OCI-LY1 (cell line): ENCODE data around the gene SMAD4.
"Not testable (repeated sequence)": the region's sequence is repeated elsewhere in the genome, so short reads cannot be mapped to it uniquely, and the experiment has no call there.

ENCODE experiments used
- CTCF ChIP-seq: fragments of 200-600 bp; sonication (generic), shearing (Covaris generic); IDR thresholded peaks from 2 replicates; pipeline ENCODE4 v1.5.1; 2017; ENCODE audit warnings: mild to moderate bottlenecking, antibody characterized with exemption, low read length, moderate library complexity, mixed read lengths
- EZH2 ChIP-seq: fragments of 200-600 bp; sonication (generic), shearing (Covaris generic); IDR thresholded peaks from 2 replicates; pipeline ENCODE4 v1.8.0; 2017; ENCODE audit warnings: borderline replicate concordance, mixed run types, mild to moderate bottlenecking, antibody characterized with exemption, low read length, moderate library complexity, mixed read lengths

GRCh38 chr18:51119561-51119960 lies 89.5 kb downstream of the SMAD4 start:
- TF ChIP-seq CTCF, EZH2: not testable (repeated sequence)
